Amniotic epithelial cell (primary cell): ENCODE results near the gene TSPOAP1.

Source experiments
- DNase-seq: peaks from one replicate; pipeline ENCODE4 v3.0.0-alpha.2; 2010; ENCODE audit warnings: low read depth

Gene TSPOAP1

DNA sequence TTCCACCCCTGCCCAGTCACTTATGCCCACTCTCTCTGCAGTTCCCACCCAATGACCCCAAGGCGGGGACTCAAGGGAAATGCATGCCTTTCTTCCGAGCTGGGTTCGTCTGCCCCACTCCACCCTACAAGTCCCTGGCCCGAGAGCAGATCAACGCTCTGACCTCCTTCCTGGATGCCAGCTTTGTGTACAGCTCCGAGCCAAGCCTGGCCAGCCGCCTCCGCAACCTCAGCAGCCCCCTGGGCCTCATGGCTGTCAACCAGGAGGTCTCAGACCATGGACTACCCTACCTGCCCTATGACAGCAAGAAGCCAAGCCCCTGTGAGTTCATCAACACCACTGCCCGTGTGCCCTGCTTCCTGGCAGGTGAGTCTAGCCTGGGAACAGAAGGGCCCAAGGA, 76.5 kb downstream of the TSPOAP1 start:
- DNase-seq: no peak
